Measurements from ENCODE around the gene U2SURP. TPM values are rescaled to one million over a fixed set of nuclear protein-coding genes. Genes with fewer than 3 reads are reported as not detected.

U2SURP gene
- total RNA-seq, 2 donors from 2014 or later: 65.4 to 68.2 TPM

GRCh38 chr3:143099210-143099609 lies 97.8 kb downstream of the U2SURP start:
- TF ChIP-seq CTCF (IDR thresholded peaks at IDR 0.05): no peak
- no peak for TF ChIP-seq POLR2A (IDR thresholded peaks at IDR 0.05)
- Histone ChIP-seq H3K9me3 (peaks cover 0 to under 1% (median 0%) of the 10 kb centered on the region in 3 donors), H3K27me3 (no peaks in the 10 kb centered on the region), H3K36me3 (replicated peaks in 1 of 2; ENCODE audit: insufficient read depth in 1 of 2, low read depth in 2 of 2) (no peaks in the 10 kb centered on the region), H3K27ac (no peak overlapping the region), H3K4me1 (no peaks in the 10 kb centered on the region), H3K4me3 (no peak overlapping the region)
- 72% methylated on average over 3 of the region's 3 CpGs for WGBS, 2 donors
- intact Hi-C loops (cut with DNase I): no loop called here
- no peak for ATAC-seq
- DNase-seq: no peak

GRCh38 chr3:143099690-143100089 lies 98.3 kb downstream of the U2SURP start:
- DNase-seq: no peak
- intact Hi-C loops (cut with DNase I): no loop called here
- no peak for ATAC-seq

GRCh38 chr3:143100451-143100850 lies 99.1 kb downstream of the U2SURP start:
- WGBS, 2 donors: 75 to 82% methylated on average over 6 of the region's 6 CpGs
- Histone ChIP-seq H3K9me3 (peaks cover 0 to 12% (median 0%) of the 10 kb centered on the region in 3 donors), H3K4me1 (no peaks in the 10 kb centered on the region), H3K36me3 (replicated peaks in 1 of 2; ENCODE audit: insufficient read depth in 1 of 2, low read depth in 2 of 2) (no peaks in the 10 kb centered on the region), H3K27me3 (no peaks in the 10 kb centered on the region), H3K27ac (no peak overlapping the region), H3K4me3 (no peak overlapping the region)
- intact Hi-C loops (cut with DNase I): no loop called here
- ATAC-seq (no peak), DNase-seq (no peak)
- TF ChIP-seq CTCF (IDR thresholded peaks at IDR 0.05) (no peak), POLR2A (IDR thresholded peaks at IDR 0.05) (no peak)

More at GRCh38 chr3:143099690-143100089, 98.3 kb downstream of the U2SURP start:
- Histone ChIP-seq H3K9me3 (peaks cover 0 to 5% (median 0%) of the 10 kb centered on the region in 3 donors), H3K27ac (no peak overlapping the region), H3K4me3 (no peak overlapping the region), H3K27me3 (no peaks in the 10 kb centered on the region), H3K36me3 (replicated peaks in 1 of 2; ENCODE audit: insufficient read depth in 1 of 2, low read depth in 2 of 2) (no peaks in the 10 kb centered on the region), H3K4me1 (no peaks in the 10 kb centered on the region)
- no peak for TF ChIP-seq CTCF (IDR thresholded peaks at IDR 0.05)
- no peak for TF ChIP-seq POLR2A (IDR thresholded peaks at IDR 0.05)
- 56 to 59% methylated on average over 2 of the region's 2 CpGs for WGBS, 2 donors

GRCh38 chr3:143101792-143102381 lies 100.5 kb downstream of the U2SURP start:
- DNase-seq (no peak), ATAC-seq (no peak)
- H3K4me3 ChIP-seq: no peak overlapping the region
- H3K9me3 ChIP-seq: peaks cover 0 to 15% (median 0%) of the 10 kb centered on the region in 3 donors
- intact Hi-C loops (cut with DNase I): no loop called here
- H3K4me1 ChIP-seq: no peaks in the 10 kb centered on the region
- no peaks in the 10 kb centered on the region for H3K27me3 ChIP-seq
- 69% methylated on average over 7 of the region's 7 CpGs for WGBS, 2 donors
- no peaks in the 10 kb centered on the region for H3K36me3 ChIP-seq (replicated peaks in 1 of 2; ENCODE audit: insufficient read depth in 1 of 2, low read depth in 2 of 2)
- TF ChIP-seq CTCF (IDR thresholded peaks at IDR 0.05) (no peak), POLR2A (IDR thresholded peaks at IDR 0.05) (no peak)
- H3K27ac ChIP-seq: no peak overlapping the region

DNA sequence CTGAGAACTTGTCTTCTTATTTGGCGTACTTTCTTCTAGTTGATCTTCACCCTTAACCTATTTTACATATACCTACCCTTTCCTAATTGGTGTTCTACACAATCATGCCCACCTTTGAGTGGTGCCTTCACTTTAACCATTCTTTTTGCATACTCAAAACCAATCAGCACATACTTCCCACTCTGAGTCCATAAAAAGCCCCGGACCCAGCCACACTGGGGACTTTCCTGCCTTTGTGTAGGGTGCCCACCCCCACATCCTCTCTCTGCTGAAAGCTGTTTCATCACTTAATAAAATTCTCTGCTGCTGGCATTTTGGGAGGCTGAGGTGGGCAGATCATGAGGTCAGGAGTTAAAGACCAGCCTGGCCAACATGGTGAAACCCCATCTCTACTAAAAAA lies 102.3 kb downstream of the U2SURP start:
- Histone ChIP-seq H3K36me3 (replicated peaks in 1 of 2; ENCODE audit: insufficient read depth in 1 of 2, low read depth in 2 of 2) (no peaks in the 10 kb centered on the region), H3K27me3 (no peaks in the 10 kb centered on the region), H3K4me3 (no peak overlapping the region), H3K4me1 (no peaks in the 10 kb centered on the region), H3K27ac (no peak overlapping the region), H3K9me3 (peaks cover 0 to 15% (median 0%) of the 10 kb centered on the region in 3 donors)
- intact Hi-C loops (cut with DNase I): no loop called here
- WGBS, 2 donors: 67 to 69% methylated on average over 2 of the region's 2 CpGs
- no peak for TF ChIP-seq CTCF (IDR thresholded peaks at IDR 0.05)
- TF ChIP-seq POLR2A (IDR thresholded peaks at IDR 0.05): no peak
- DNase-seq (no peak), ATAC-seq (no peak)

Data from body of pancreas (tissue), 4 donors.